ENCODE measurements around the gene C1orf105.

GRCh38 chr1:172467446-172467845, 47.0 kb downstream of the C1orf105 start:
- TF ChIP-seq, protein P1, sequence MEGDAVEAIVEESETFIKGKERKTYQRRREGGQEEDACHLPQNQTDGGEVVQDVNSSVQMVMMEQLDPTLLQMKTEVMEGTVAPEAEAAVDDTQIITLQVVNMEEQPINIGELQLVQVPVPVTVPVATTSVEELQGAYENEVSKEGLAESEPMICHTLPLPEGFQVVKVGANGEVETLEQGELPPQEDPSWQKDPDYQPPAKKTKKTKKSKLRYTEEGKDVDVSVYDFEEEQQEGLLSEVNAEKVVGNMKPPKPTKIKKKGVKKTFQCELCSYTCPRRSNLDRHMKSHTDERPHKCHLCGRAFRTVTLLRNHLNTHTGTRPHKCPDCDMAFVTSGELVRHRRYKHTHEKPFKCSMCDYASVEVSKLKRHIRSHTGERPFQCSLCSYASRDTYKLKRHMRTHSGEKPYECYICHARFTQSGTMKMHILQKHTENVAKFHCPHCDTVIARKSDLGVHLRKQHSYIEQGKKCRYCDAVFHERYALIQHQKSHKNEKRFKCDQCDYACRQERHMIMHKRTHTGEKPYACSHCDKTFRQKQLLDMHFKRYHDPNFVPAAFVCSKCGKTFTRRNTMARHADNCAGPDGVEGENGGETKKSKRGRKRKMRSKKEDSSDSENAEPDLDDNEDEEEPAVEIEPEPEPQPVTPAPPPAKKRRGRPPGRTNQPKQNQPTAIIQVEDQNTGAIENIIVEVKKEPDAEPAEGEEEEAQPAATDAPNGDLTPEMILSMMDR (IDR thresholded peaks at IDR 0.05; ENCODE audit: low read length): no peak
- TF ChIP-seq EZH2phosphoT487 (IDR thresholded peaks at IDR 0.05; ENCODE audit: low read length): no peak

All from MM.1S (cell line).